Uterus (tissue), 4 donors: Measurements from ENCODE around the gene FUT3. TPM values are rescaled to one million over a fixed set of nuclear protein-coding genes. Genes with fewer than 3 reads are reported as not detected.

Experiments
- DNase-seq, 2 donors: peaks; one replicate each; pipeline ENCODE4 v3.0.0-alpha.2; 2019 to 2020
- H3K27ac ChIP-seq, 2 donors: fragments of 200-600 bp; sonication (generic); 1 replicate in 1 of 2; 2 replicates in 1 of 2; pipeline ENCODE4 v1.5.1; 2016 to 2018
- H3K27me3 ChIP-seq, 2 donors: fragments of 200-600 bp; sonication (generic); one replicate each; pipeline ENCODE4 v1.5.1; 2018 to 2019; ENCODE audit warnings: control low read depth in 1 of 2
- H3K36me3 ChIP-seq, 2 donors: fragments of 200-600 bp; sonication (generic); one replicate each; pipeline ENCODE4 v1.5.1; 2019; ENCODE audit warnings: control low read depth in 1 of 2
- H3K4me1 ChIP-seq, 2 donors: fragments of 200-600 bp; sonication (generic); one replicate each; pipeline ENCODE4 v1.5.1; 2018 to 2019; ENCODE audit warnings: control low read depth in 1 of 2
- H3K4me3 ChIP-seq, 2 donors: fragments of 200-600 bp; sonication (generic); 1 replicate in 1 of 2; 2 replicates in 1 of 2; pipeline ENCODE4 v1.5.1; 2018 to 2019; ENCODE audit warnings: mild to moderate bottlenecking in 1 of 2
- H3K9me3 ChIP-seq, 2 donors: fragments of 200-600 bp; sonication (generic); one replicate each; pipeline ENCODE4 v1.5.1; 2019; ENCODE audit warnings: control low read depth in 1 of 2
- CTCF ChIP-seq, 4 experiments: fragments of 200-600 bp in 2 of 4; fragments of 450-650 bp in 2 of 4; sonication (generic) in 2 of 4; IDR thresholded peaks; one replicate each; pipeline ENCODE4 v1.5.1; 2016 to 2019; ENCODE audit warnings: antibody characterized with exemption in 4 of 4, mild to moderate bottlenecking in 2 of 4, moderate library complexity in 1 of 4
- POLR2A ChIP-seq, 2 donors: fragments of 450-650 bp; IDR thresholded peaks; one replicate each; pipeline ENCODE4 v1.6.1; 2016; ENCODE audit warnings: antibody characterized with exemption in 2 of 2, mild to moderate bottlenecking in 1 of 2, moderate library complexity in 1 of 2
- intact Hi-C: fragments of 100-400 bp; cut with DNase I; formaldehyde crosslinking; loops from one replicate; pipeline ENCODE4 v1.15.1; 2023; ENCODE audit warnings: low total_unique reads
- total RNA-seq, 4 donors: library from RNA; depleted of rRNA in 3 of 4; stranded (reverse); fragments of >200 nt in 3 of 4; gene quantifications; one replicate each; pipeline versions ENCODE4 v1.1.0 to v1.2.4, GENCODE V29; 2014 to 2023
- donor health status: DM: yes; HTN: yes; CAD: no.

Gene FUT3
- total RNA-seq, 4 donors from 2014 or later = 0.29 TPM; not detected in 3

DNA sequence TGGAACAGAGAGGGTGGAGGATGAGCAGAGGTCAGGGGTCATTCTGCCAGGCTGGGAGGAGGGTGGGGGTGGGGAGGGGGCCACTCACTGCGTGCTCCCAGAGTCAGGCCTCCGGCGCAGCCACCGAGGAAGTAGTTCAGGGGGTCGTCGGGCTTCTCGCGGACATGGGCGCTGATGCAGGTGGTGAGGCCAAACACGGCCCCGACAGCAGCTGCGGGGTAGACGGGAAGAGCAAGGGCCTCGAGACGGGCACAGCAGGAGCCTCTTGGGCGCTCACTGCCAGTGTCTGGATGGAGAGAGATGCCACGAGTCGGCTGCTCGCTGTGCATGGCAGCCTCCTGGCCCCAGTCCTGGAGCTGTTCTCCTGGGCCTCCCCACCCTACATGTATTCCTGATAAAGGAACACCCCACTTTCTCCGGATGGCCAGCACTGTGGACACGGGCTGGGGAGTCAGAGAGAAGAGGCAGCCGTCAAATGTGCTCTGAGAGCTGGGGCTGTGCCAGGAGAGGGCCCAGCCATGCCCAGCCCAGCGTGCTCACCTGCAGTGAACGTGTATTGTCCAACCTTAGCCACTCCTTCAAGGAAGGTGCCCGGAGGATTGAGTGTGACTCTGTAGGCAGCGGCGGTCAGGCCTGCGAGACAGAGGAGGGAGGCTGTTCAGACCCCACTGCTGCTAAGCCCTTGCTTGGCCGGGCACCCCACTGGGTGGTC is 45.3 kb upstream of the FUT3 start:
- Histone ChIP-seq H3K9me3 (no peaks in the 10 kb centered on the region), H3K27me3 (no peaks in the 10 kb centered on the region), H3K4me3 (no peak overlapping the region), H3K27ac (no peak overlapping the region), H3K36me3 (no peaks in the 10 kb centered on the region), H3K4me1 (peaks cover 0 to 7% of the 10 kb centered on the region in 2 donors)
- TF ChIP-seq CTCF (IDR thresholded peaks at IDR 0.05) = no peak
- no peak for TF ChIP-seq POLR2A (IDR thresholded peaks at IDR 0.05)
- intact Hi-C loops = no loop called here
- no peak for DNase-seq

GRCh38 chr19:5895890-5896289 is 44.6 kb upstream of the FUT3 start:
- no peak for TF ChIP-seq POLR2A (IDR thresholded peaks at IDR 0.05)
- no peak for TF ChIP-seq CTCF (IDR thresholded peaks at IDR 0.05)
- H3K9me3 ChIP-seq = no peaks in the 10 kb centered on the region
- intact Hi-C loops = no loop called here
- no peak overlapping the region for H3K4me3 ChIP-seq
- H3K36me3 ChIP-seq = no peaks in the 10 kb centered on the region
- DNase-seq = no peak
- H3K27me3 ChIP-seq = no peaks in the 10 kb centered on the region
- H3K27ac ChIP-seq = no peak overlapping the region
- H3K4me1 ChIP-seq = peaks cover 0 to 7% of the 10 kb centered on the region in 2 donors

- TF ChIP-seq CTCF (IDR thresholded peaks at IDR 0.05) = no peak
- no peak for TF ChIP-seq POLR2A (IDR thresholded peaks at IDR 0.05)
- no peak for DNase-seq
- Histone ChIP-seq H3K27me3 (no peaks in the 10 kb centered on the region), H3K4me3 (no peak overlapping the region), H3K36me3 (no peaks in the 10 kb centered on the region), H3K9me3 (no peaks in the 10 kb centered on the region), H3K27ac (no peak overlapping the region), H3K4me1 (peaks cover 0 to 7% of the 10 kb centered on the region in 2 donors)
- intact Hi-C loops = no loop called here
Observed at GRCh38 chr19:5895409-5895808, 44.2 kb upstream of the FUT3 start.

GRCh38 chr19:5894704-5895349 is 43.6 kb upstream of the FUT3 start:
- DNase-seq = no peak
- no peak overlapping the region for H3K27ac ChIP-seq
- no peaks in the 10 kb centered on the region for H3K9me3 ChIP-seq
- H3K36me3 ChIP-seq = no peaks in the 10 kb centered on the region
- H3K4me3 ChIP-seq = no peak overlapping the region
- no peaks in the 10 kb centered on the region for H3K27me3 ChIP-seq
- TF ChIP-seq CTCF (IDR thresholded peaks at IDR 0.05) = no peak
- TF ChIP-seq POLR2A (IDR thresholded peaks at IDR 0.05) = no peak
- intact Hi-C loops = no loop called here
- H3K4me1 ChIP-seq = peaks cover 0 to 7% of the 10 kb centered on the region in 2 donors

GRCh38 chr19:5893907-5894703 is 42.9 kb upstream of the FUT3 start:
- TF ChIP-seq CTCF (IDR thresholded peaks at IDR 0.05) = no peak
- TF ChIP-seq POLR2A (IDR thresholded peaks at IDR 0.05) = no peak
- no peak for DNase-seq
- H3K27me3 ChIP-seq = no peaks in the 10 kb centered on the region
- H3K4me1 ChIP-seq = peaks cover 0 to 7% of the 10 kb centered on the region in 2 donors
- H3K9me3 ChIP-seq = no peaks in the 10 kb centered on the region
- H3K36me3 ChIP-seq = no peaks in the 10 kb centered on the region
- no peak overlapping the region for H3K4me3 ChIP-seq
- H3K27ac ChIP-seq = no peak overlapping the region
- intact Hi-C loops = no loop called here
